ENCODE data around the gene CPLX4. TPM values are rescaled to one million over a fixed set of nuclear protein-coding genes. Genes with fewer than 3 reads are reported as not detected.

Gene CPLX4
- total and polyA plus RNA-seq, 2 donors (not counting 1 experiment from before 2014, with no cell fraction given): not detected

- Histone ChIP-seq H3K4me3 (ENCODE audit: control extremely low read depth in 1 of 5, extremely low read depth in 1 of 5, insufficient read depth in 1 of 5, low read depth in 2 of 5, low read length in 4 of 5) (no peak overlapping the region), H3K36me3 (replicated peaks in 1 of 2; ENCODE audit: control extremely low read depth in 1 of 2, control insufficient read depth in 1 of 2, extremely low read depth in 1 of 2, insufficient read depth in 2 of 2, low read length in 1 of 2) (no peaks in the 10 kb centered on the region), H3K4me2 (replicated peaks; ENCODE audit: low read depth, low read length, poor library complexity, severe bottlenecking) (no peak overlapping the region), H2AFZ (ENCODE audit: insufficient read depth, low read depth, low read length, poor library complexity, severe bottlenecking) (no peak overlapping the region), H4K20me1 (ENCODE audit: control insufficient read depth, insufficient read depth, low read length, poor library complexity, severe bottlenecking) (no peaks in the 10 kb centered on the region), H3K27me3 (replicated peaks in 1 of 4; ENCODE audit: control extremely low read depth in 1 of 4, control insufficient read depth in 3 of 4, insufficient read depth in 4 of 4, low read length in 3 of 4) (peaks cover 0 to 30% (median 15%) of the 10 kb centered on the region in 4 experiments), H3K9ac (ENCODE audit: low read length) (no peak overlapping the region), H3K27ac (ENCODE audit: low read length in 2 of 2) (no peak overlapping the region), H3K9me3 (ENCODE audit: control extremely low read depth in 1 of 3, control insufficient read depth in 2 of 3, insufficient read depth in 1 of 3, low read length in 2 of 3) (peaks cover 0 to 3% (median 0%) of the 10 kb centered on the region in 3 donors), H3K4me1 (ENCODE audit: control insufficient read depth in 2 of 2, insufficient read depth in 2 of 2, low read length in 2 of 2) (peaks cover 10 to 11% of the 10 kb centered on the region in 2 donors), H3K79me2 (ENCODE audit: control insufficient read depth, insufficient read depth, low read length) (no peaks in the 10 kb centered on the region)
- ATAC-seq (ENCODE audit: low read depth): no peak
- ChIA-PET POLR2A (no interaction called here), CTCF (interaction anchor here (1.4 kb wide), 1 partner anchor 96 kb away, joined by 5 read pairs; no protein-coding TSS in a partner anchor)
- Mint-ChIP-seq H3K9me3 (ENCODE audit: insufficient read depth) (no peaks in the 10 kb centered on the region), H3K4me1 (no peaks in the 10 kb centered on the region), H3K4me3 (no peak overlapping the region), H3K27ac (no peak overlapping the region), H3K27me3 (peaks cover 64% of the 10 kb centered on the region)
- TF ChIP-seq EZH2 (IDR thresholded peaks at IDR 0.05; ENCODE audit: borderline replicate concordance, insufficient read depth, low read depth, low read length, poor library complexity, severe bottlenecking) (no peak), CTCF (IDR thresholded peaks at IDR 0.05) (no peak)
- intact Hi-C loops (cut with micrococcal nuclease): loop anchor here (5.0 kb wide), 1 partner anchor 1241 kb away; no protein-coding TSS in a partner anchor
- 92% methylated on average over 5 of the region's 6 CpGs for WGBS (ENCODE audit: insufficient coverage)
- DNase-seq: no peak
These were observed 11.8 kb downstream of the CPLX4 start for GRCh38 chr18:59306640-59307039.

GRCh38 chr18:59305295-59305694 lies 13.2 kb downstream of the CPLX4 start:
- Histone ChIP-seq H3K4me3 (ENCODE audit: control extremely low read depth in 1 of 5, extremely low read depth in 1 of 5, insufficient read depth in 1 of 5, low read depth in 2 of 5, low read length in 4 of 5) (no peak overlapping the region), H3K36me3 (replicated peaks in 1 of 2; ENCODE audit: control extremely low read depth in 1 of 2, control insufficient read depth in 1 of 2, extremely low read depth in 1 of 2, insufficient read depth in 2 of 2, low read length in 1 of 2) (no peaks in the 10 kb centered on the region), H3K9ac (ENCODE audit: low read length) (no peak overlapping the region), H3K9me3 (ENCODE audit: control extremely low read depth in 1 of 3, control insufficient read depth in 2 of 3, insufficient read depth in 1 of 3, low read length in 2 of 3) (peaks cover 0 to 3% (median 0%) of the 10 kb centered on the region in 3 donors), H2AFZ (ENCODE audit: insufficient read depth, low read depth, low read length, poor library complexity, severe bottlenecking) (no peak overlapping the region), H3K27ac (ENCODE audit: low read length in 2 of 2) (no peak overlapping the region), H4K20me1 (ENCODE audit: control insufficient read depth, insufficient read depth, low read length, poor library complexity, severe bottlenecking) (no peaks in the 10 kb centered on the region), H3K27me3 (replicated peaks in 1 of 4; ENCODE audit: control extremely low read depth in 1 of 4, control insufficient read depth in 3 of 4, insufficient read depth in 4 of 4, low read length in 3 of 4) (peaks cover 0 to 26% (median 15%) of the 10 kb centered on the region in 4 experiments), H3K4me2 (replicated peaks; ENCODE audit: low read depth, low read length, poor library complexity, severe bottlenecking) (no peak overlapping the region), H3K79me2 (ENCODE audit: control insufficient read depth, insufficient read depth, low read length) (no peaks in the 10 kb centered on the region), H3K4me1 (ENCODE audit: control insufficient read depth in 2 of 2, insufficient read depth in 2 of 2, low read length in 2 of 2) (peaks cover 10 to 11% of the 10 kb centered on the region in 2 donors)
- ATAC-seq (ENCODE audit: low read depth): no peak
- peaks cover 52% of the 10 kb centered on the region for H3K27me3 Mint-ChIP-seq
- H3K4me3 Mint-ChIP-seq: no peak overlapping the region
- TF ChIP-seq CTCF (IDR thresholded peaks at IDR 0.05) (no peak), EZH2 (IDR thresholded peaks at IDR 0.05; ENCODE audit: borderline replicate concordance, insufficient read depth, low read depth, low read length, poor library complexity, severe bottlenecking) (no peak)
- DNase-seq: no peak
- ChIA-PET POLR2A (no interaction called here), CTCF (interaction anchor here (1.0 kb wide), 1 partner anchor 97 kb away, joined by 5 read pairs; no protein-coding TSS in a partner anchor)
- H3K4me1 Mint-ChIP-seq: no peaks in the 10 kb centered on the region
- no peaks in the 10 kb centered on the region for H3K9me3 Mint-ChIP-seq (ENCODE audit: insufficient read depth)
- intact Hi-C loops (cut with micrococcal nuclease): loop anchor here (5.0 kb wide), 1 partner anchor 1242 kb away; no protein-coding TSS in a partner anchor
- WGBS (ENCODE audit: insufficient coverage): 65% methylated on average over 3 of the region's 4 CpGs
- H3K27ac Mint-ChIP-seq: no peak overlapping the region

Data from B cell (primary cell).